Measurements from ENCODE around the gene ZSCAN20.

DNA sequence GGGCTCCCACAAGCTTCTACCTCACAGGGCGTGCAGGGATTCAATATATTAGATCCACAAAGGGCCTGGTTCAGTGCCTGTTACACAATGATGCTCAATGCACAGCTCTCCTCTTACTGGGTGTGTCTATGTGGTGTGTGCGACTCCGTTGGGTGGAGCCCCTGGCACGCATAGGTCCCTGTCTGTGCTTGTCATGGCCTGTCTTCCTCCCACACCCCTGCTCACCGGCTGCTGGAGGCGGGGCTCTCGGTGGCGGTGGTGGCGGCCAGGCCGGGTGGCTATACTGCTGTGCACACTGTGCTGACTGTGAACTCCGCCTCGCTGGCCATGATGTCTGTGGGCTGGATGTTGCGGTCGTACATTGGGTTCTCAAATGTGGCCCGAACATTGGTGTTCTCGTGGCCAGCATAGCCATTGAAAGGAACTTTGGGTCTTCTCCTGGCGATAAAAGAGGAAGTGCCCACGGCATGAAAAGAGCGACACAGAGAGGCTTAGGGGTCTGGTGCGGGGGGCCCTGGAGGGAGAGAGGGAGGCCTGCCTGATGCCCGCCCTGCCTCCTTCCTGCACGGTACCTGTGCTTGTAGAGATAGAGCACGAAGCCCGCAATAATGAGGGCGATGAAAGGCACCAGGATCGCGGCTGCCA is 46.9 kb downstream of the ZSCAN20 start:
- TF ChIP-seq, protein P1, sequence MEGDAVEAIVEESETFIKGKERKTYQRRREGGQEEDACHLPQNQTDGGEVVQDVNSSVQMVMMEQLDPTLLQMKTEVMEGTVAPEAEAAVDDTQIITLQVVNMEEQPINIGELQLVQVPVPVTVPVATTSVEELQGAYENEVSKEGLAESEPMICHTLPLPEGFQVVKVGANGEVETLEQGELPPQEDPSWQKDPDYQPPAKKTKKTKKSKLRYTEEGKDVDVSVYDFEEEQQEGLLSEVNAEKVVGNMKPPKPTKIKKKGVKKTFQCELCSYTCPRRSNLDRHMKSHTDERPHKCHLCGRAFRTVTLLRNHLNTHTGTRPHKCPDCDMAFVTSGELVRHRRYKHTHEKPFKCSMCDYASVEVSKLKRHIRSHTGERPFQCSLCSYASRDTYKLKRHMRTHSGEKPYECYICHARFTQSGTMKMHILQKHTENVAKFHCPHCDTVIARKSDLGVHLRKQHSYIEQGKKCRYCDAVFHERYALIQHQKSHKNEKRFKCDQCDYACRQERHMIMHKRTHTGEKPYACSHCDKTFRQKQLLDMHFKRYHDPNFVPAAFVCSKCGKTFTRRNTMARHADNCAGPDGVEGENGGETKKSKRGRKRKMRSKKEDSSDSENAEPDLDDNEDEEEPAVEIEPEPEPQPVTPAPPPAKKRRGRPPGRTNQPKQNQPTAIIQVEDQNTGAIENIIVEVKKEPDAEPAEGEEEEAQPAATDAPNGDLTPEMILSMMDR (IDR thresholded peaks at IDR 0.05; ENCODE audit: low read depth, low read length, missing input control), result no peak
- no peak for TF ChIP-seq FOXA1 (IDR thresholded peaks at IDR 0.05)
- TF ChIP-seq, protein P2, sequence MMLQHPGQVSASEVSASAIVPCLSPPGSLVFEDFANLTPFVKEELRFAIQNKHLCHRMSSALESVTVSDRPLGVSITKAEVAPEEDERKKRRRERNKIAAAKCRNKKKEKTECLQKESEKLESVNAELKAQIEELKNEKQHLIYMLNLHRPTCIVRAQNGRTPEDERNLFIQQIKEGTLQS (IDR thresholded peaks at IDR 0.05), result no peak
- TF ChIP-seq EGR1 (IDR thresholded peaks at IDR 0.05; ENCODE audit: low read depth in 2 of 2), result no peak
- TF ChIP-seq GABPA (IDR thresholded peaks at IDR 0.05 in 1 of 2, conservative IDR thresholded peaks at IDR 0.05 in 1 of 2), result no peak
- no peak for TF ChIP-seq RAD21 (IDR thresholded peaks at IDR 0.05)
- no peak for TF ChIP-seq JUND (IDR thresholded peaks at IDR 0.05)
- TF ChIP-seq, protein P3, sequence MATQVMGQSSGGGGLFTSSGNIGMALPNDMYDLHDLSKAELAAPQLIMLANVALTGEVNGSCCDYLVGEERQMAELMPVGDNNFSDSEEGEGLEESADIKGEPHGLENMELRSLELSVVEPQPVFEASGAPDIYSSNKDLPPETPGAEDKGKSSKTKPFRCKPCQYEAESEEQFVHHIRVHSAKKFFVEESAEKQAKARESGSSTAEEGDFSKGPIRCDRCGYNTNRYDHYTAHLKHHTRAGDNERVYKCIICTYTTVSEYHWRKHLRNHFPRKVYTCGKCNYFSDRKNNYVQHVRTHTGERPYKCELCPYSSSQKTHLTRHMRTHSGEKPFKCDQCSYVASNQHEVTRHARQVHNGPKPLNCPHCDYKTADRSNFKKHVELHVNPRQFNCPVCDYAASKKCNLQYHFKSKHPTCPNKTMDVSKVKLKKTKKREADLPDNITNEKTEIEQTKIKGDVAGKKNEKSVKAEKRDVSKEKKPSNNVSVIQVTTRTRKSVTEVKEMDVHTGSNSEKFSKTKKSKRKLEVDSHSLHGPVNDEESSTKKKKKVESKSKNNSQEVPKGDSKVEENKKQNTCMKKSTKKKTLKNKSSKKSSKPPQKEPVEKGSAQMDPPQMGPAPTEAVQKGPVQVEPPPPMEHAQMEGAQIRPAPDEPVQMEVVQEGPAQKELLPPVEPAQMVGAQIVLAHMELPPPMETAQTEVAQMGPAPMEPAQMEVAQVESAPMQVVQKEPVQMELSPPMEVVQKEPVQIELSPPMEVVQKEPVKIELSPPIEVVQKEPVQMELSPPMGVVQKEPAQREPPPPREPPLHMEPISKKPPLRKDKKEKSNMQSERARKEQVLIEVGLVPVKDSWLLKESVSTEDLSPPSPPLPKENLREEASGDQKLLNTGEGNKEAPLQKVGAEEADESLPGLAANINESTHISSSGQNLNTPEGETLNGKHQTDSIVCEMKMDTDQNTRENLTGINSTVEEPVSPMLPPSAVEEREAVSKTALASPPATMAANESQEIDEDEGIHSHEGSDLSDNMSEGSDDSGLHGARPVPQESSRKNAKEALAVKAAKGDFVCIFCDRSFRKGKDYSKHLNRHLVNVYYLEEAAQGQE (IDR thresholded peaks at IDR 0.05), result no peak
- TF ChIP-seq, protein P4, sequence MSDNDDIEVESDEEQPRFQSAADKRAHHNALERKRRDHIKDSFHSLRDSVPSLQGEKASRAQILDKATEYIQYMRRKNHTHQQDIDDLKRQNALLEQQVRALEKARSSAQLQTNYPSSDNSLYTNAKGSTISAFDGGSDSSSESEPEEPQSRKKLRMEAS (IDR thresholded peaks at IDR 0.05), result no peak
- no peak for TF ChIP-seq TAF1 (conservative IDR thresholded peaks at IDR 0.05)
- TF ChIP-seq HNF4A (conservative IDR thresholded peaks at IDR 0.05), result no peak

All from liver (tissue), 3 donors.